ENCODE results near the gene IQSEC3.

DNA sequence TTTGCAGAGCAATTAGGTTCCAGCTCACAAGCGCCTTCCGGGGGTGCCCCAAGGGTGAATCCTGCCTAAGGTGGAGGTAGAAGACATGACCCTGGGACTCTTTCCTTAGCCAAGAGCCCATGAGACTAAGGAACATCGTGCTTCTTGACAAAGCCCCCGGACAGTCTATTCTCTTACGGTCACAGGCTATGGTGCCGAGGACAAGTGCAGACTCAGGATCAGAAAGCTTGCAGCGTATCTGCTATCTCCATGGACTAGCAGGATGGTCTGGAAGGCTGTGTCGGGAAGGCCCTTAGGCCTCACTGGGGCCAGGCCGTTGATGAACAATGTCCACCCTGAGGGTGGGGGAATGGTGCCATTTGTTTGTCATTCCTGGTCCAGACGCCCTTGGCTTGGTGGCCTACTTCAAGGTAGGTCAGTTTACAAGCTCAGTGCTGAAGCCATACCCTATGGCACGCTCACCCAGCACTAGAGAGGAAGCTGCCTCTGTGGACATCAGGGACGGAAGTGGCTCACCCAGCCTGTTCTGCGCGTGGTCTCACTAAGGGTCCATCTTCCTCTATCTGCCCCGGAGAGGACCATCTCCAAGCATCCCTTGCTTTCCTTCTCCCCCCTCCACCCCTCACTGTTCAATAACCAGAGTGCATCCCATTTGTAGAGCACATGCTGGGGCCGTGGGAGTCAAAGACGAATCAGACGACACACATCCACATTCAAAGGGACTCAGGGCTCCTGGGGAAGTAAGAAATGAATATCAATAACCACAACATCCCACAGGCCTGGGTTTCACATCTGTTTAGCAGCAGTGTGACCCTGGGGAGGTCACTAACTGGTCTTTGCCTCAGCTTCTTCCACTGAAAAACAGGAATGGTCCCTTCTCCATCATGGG, 45.0 kb upstream of the IQSEC3 start:
- TF ChIP-seq CTCF (IDR thresholded peaks at IDR 0.05) (no peak), POLR2AphosphoS5 (IDR thresholded peaks at IDR 0.05) (no peak)

All from upper lobe of left lung (tissue), 4 donors.